Endothelial cell of umbilical vein (primary cell): Measurements from ENCODE around the gene GRIK1. TPM values are rescaled to one million over a fixed set of nuclear protein-coding genes. Genes with fewer than 3 reads are reported as not detected.

ENCODE experiments used
- BruUV-seq: library from RNA; stranded (reverse); fragments of 400-500 nt; replicated peaks from 2 replicates; lab custom pipeline; 2021; lab: Mats Ljungman, UMichigan
- CTCF ChIA-PET: fragments of 300-600, 350-600 bp; sonication (Branson Sonifier 250); formaldehyde crosslinking; loops from one replicate; lab custom pipeline; 2021; ENCODE audit warnings: antibody characterized with exemption, inconsistent platforms; lab: Charles Lee
- POLR2A ChIA-PET: fragments of 300-600, 350-600 bp; sonication (Branson Sonifier 250); formaldehyde crosslinking; loops from one replicate; lab custom pipeline; 2021; ENCODE audit warnings: antibody characterized with exemption, inconsistent platforms; lab: Charles Lee
- DNase-seq: peaks from one replicate; pipeline ENCODE4 v3.0.0-alpha.2; 2011; ENCODE audit warnings: low read depth, low spot score
- FAIRE-seq: peaks from 2 replicates; lab custom pipeline; 2011; peaks lifted over from hg19 to GRCh38; lab: Jason Lieb, UNC
- H2AFZ ChIP-seq: 2 replicates; pipeline ENCODE4 v1.6.0; 2012; ENCODE audit warnings: low read depth, low read length, control low read depth, inconsistent platforms
- H3K27ac ChIP-seq: 2 replicates; pipeline ENCODE4 v1.5.1; 2011; ENCODE audit warnings: low read depth, mild to moderate bottlenecking, control low read depth, low read length, moderate library complexity; ENCODE audit not compliant: insufficient read depth
- H3K27me3 ChIP-seq, 2 experiments: 2 replicates each; pipeline versions ENCODE4 v1.6.0 to v1.6.1; 2011; ENCODE audit warnings: low read length in 2 of 2, mixed read lengths in 1 of 2; ENCODE audit not compliant: control insufficient read depth in 2 of 2, insufficient read depth in 2 of 2
- H3K36me3 ChIP-seq, 2 experiments: 2 replicates in 1 of 2; 3 replicates in 1 of 2; pipeline ENCODE4 v1.5.1; 2011; ENCODE audit warnings: low read length in 2 of 2, mild to moderate bottlenecking in 1 of 2, moderate library complexity in 1 of 2; ENCODE audit not compliant: control insufficient read depth in 2 of 2, insufficient read depth in 2 of 2; ENCODE audit errors: extremely low read depth in 1 of 2
- H3K4me1 ChIP-seq: 3 replicates; pipeline ENCODE4 v1.5.1; 2011; ENCODE audit warnings: mild to moderate bottlenecking, low read length; ENCODE audit not compliant: control insufficient read depth, insufficient read depth; ENCODE audit errors: extremely low read depth
- H3K4me2 ChIP-seq: 2 replicates; pipeline ENCODE4 v1.6.1; 2011; ENCODE audit warnings: low read length, control low read depth, mixed read lengths; ENCODE audit not compliant: insufficient read depth
- H3K4me3 ChIP-seq, 3 experiments: fragments of 200-600 bp in 1 of 3; sonication (generic), shearing (Covaris generic) in 1 of 3; replicated peaks in 1 of 3; 2 replicates each; pipeline ENCODE4 v1.5.1; 2011 to 2016; ENCODE audit warnings: control low read depth in 3 of 3, low read length in 3 of 3, mild to moderate bottlenecking in 2 of 3, inconsistent platforms in 1 of 3, low read depth in 1 of 3, moderate library complexity in 1 of 3; ENCODE audit not compliant: insufficient read depth in 1 of 3
- H3K79me2 ChIP-seq: 2 replicates; pipeline ENCODE4 v1.6.0; 2012; ENCODE audit warnings: low read length, inconsistent platforms; ENCODE audit not compliant: control insufficient read depth, insufficient read depth
- H3K9ac ChIP-seq: replicated peaks from 2 replicates; pipeline ENCODE3; 2011; ENCODE audit warnings: low read length, control low read depth; ENCODE audit not compliant: insufficient read depth; ENCODE audit errors: extremely low read depth
- H3K9me1 ChIP-seq: replicated peaks from 3 replicates; pipeline ENCODE4 v1.6.0; 2011; ENCODE audit warnings: mild to moderate bottlenecking, low read length; ENCODE audit not compliant: control insufficient read depth, insufficient read depth; ENCODE audit errors: extremely low read depth
- H3K9me3 ChIP-seq: replicated peaks from 2 replicates; pipeline ENCODE4 v1.5.1; 2012; ENCODE audit warnings: low read length, inconsistent platforms; ENCODE audit not compliant: control insufficient read depth, insufficient read depth
- H4K20me1 ChIP-seq: replicated peaks from 2 replicates; pipeline ENCODE3; 2011; ENCODE audit warnings: mild to moderate bottlenecking, low read length; ENCODE audit not compliant: control insufficient read depth, insufficient read depth; ENCODE audit errors: extremely low read depth
- EZH2 ChIP-seq: IDR thresholded peaks from 2 replicates; pipeline ENCODE4 v1.6.1; 2012; ENCODE audit warnings: borderline replicate concordance, low read depth, mild to moderate bottlenecking, moderate library complexity, low read length, inconsistent platforms; ENCODE audit not compliant: severe bottlenecking
- FOS ChIP-seq: IDR thresholded peaks from 2 replicates; pipeline ENCODE4 v1.6.1; 2011; ENCODE audit warnings: mild to moderate bottlenecking, low read length, moderate library complexity, borderline replicate concordance; ENCODE audit not compliant: insufficient read depth
- GATA2 ChIP-seq: IDR thresholded peaks from 2 replicates; pipeline ENCODE4 v1.7.0; 2011; ENCODE audit warnings: low read depth, mild to moderate bottlenecking, moderate library complexity, mixed read lengths, low read length; ENCODE audit not compliant: insufficient read length, insufficient read depth
- JUN ChIP-seq: IDR thresholded peaks from 2 replicates; pipeline ENCODE4 v1.6.1; 2011; ENCODE audit warnings: borderline replicate concordance, low read depth; ENCODE audit not compliant: insufficient read length, insufficient read depth
- MYC ChIP-seq: IDR thresholded peaks from one replicate; pipeline ENCODE4 v1.6.1; 2011; ENCODE audit warnings: mild to moderate bottlenecking, low read depth, low read length
- POLR2A ChIP-seq: IDR thresholded peaks from 2 replicates; pipeline ENCODE4 v1.6.1; 2012; ENCODE audit warnings: low read depth, mild to moderate bottlenecking, control low read depth, low read length
- POLR2AphosphoS5 ChIP-seq: IDR thresholded peaks from 2 replicates; pipeline ENCODE4 v1.6.1; 2012; ENCODE audit warnings: low read depth, mild to moderate bottlenecking, control low read depth, low read length, moderate library complexity; ENCODE audit not compliant: insufficient read depth
- dilution Hi-C: fragments of 300-500 bp; cut with MboI; formaldehyde crosslinking; loops from one replicate; pipeline ENCODE4 v1.15.0; 2019; ENCODE audit warnings: low sequenced_read_pairs; ENCODE audit not compliant: extremely low pct_ligation_motif_present
- intact Hi-C: fragments of 100-400 bp; cut with micrococcal nuclease; formaldehyde crosslinking; loops from one replicate; pipeline ENCODE4 v1.10.0; 2022
- polyA plus RNA-seq, 4 experiments: library from polyadenylated mRNA; depleted of rRNA in 3 of 4; stranded (reverse) in 3 of 4; unstranded in 1 of 4; fragments of >200 nt; gene quantifications; 2 replicates each; pipeline versions ENCODE4 v1.2.1 to v1.2.3, GENCODE V29; 2011 to 2012; ENCODE audit warnings: missing spikeins in 1 of 4
- total RNA-seq: library from RNA; stranded (reverse); gene quantifications from 2 replicates; pipeline ENCODE4 v1.2.3, GENCODE V29; 2021
- TF ChIP-seq, protein P1 (sequence below), 2 donors: IDR thresholded peaks; 1 replicate in 1 of 2; 2 replicates in 1 of 2; pipeline ENCODE4 v1.5.1; 2011; ENCODE audit warnings: low read length in 2 of 2, mild to moderate bottlenecking in 2 of 2, moderate library complexity in 2 of 2, control low read depth in 1 of 2, inconsistent platforms in 1 of 2, low read depth in 1 of 2; ENCODE audit not compliant: insufficient read depth in 1 of 2; ENCODE audit errors: extremely low read depth in 1 of 2

GRIK1 gene
- total and polyA plus RNA-seq, 2 donors (not counting 3 experiments of a cell fraction or from before 2014, with no cell fraction given), result not detected

DNA sequence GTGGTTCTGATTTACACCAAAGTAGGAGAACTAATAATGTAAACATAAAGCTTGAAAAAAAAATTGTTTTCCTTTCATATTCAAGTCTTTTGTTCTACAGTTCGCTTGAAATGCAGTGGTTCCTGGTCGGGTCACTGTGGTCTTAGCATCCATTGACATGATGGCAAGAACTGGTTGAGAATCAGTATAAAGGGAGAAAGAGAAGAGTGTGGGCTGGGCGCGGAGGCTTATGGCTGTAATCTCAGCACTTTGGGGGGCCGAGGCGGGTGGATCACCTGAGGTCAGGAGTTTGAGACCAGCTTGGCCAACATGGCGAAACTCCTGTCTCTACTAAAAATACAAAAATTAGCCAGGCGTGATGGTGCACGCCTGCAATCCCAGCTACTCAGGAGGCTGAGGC is 390.2 kb downstream of the GRIK1 start:
- Histone ChIP-seq H3K27ac (no peak overlapping the region), H3K4me2 (no peak overlapping the region), H3K79me2 (no peaks in the 10 kb centered on the region), H3K9me1 (no peaks in the 10 kb centered on the region), H3K27me3 (no peaks in the 10 kb centered on the region), H2AFZ (no peak overlapping the region), H3K9me3 (no peaks in the 10 kb centered on the region), H4K20me1 (no peaks in the 10 kb centered on the region), H3K4me3 (no peak overlapping the region), H3K36me3 (no peaks in the 10 kb centered on the region), H3K9ac (no peak overlapping the region), H3K4me1 (no peaks in the 10 kb centered on the region)
- dilution Hi-C loops, result no loop called here
- no peak for DNase-seq
- FAIRE-seq, result no peak
- ChIA-PET CTCF (interaction anchor here (0.7 to 2.0 kb wide), 3 partner anchors 9 to 75 kb away, joined by 3 to 5 read pairs (median 4); no protein-coding TSS in a partner anchor), POLR2A (no interaction called here)
- intact Hi-C loops, result no loop called here
- no TSS peak for BruUV-seq
- TF ChIP-seq POLR2AphosphoS5, result no peak
- TF ChIP-seq GATA2, result no peak
- no peak for TF ChIP-seq EZH2
- TF ChIP-seq FOS, result no peak
- TF ChIP-seq JUN, result no peak
- TF ChIP-seq, protein P1, sequence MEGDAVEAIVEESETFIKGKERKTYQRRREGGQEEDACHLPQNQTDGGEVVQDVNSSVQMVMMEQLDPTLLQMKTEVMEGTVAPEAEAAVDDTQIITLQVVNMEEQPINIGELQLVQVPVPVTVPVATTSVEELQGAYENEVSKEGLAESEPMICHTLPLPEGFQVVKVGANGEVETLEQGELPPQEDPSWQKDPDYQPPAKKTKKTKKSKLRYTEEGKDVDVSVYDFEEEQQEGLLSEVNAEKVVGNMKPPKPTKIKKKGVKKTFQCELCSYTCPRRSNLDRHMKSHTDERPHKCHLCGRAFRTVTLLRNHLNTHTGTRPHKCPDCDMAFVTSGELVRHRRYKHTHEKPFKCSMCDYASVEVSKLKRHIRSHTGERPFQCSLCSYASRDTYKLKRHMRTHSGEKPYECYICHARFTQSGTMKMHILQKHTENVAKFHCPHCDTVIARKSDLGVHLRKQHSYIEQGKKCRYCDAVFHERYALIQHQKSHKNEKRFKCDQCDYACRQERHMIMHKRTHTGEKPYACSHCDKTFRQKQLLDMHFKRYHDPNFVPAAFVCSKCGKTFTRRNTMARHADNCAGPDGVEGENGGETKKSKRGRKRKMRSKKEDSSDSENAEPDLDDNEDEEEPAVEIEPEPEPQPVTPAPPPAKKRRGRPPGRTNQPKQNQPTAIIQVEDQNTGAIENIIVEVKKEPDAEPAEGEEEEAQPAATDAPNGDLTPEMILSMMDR (IDR thresholded peaks at IDR 0.05; ENCODE audit: extremely low read depth in 1 of 2, insufficient read depth in 1 of 2, low read depth in 1 of 2, low read length in 2 of 2), result no peak
- TF ChIP-seq MYC, result no peak
- TF ChIP-seq POLR2A, result no peak
